ENCODE measurements around the gene ATP2B2.

GRCh38 chr3:10437272-10437994, 68.0 kb downstream of the ATP2B2 start:
- TF ChIP-seq CTCF (IDR thresholded peaks at IDR 0.05 in 4 of 5, conservative IDR thresholded peaks at IDR 0.05 in 1 of 5) (no peak), POLR2A (IDR thresholded peaks at IDR 0.05) (no peak)
